PC-3 (cell line): ENCODE data around the gene TALDO1.

ENCODE experiments used
- EZH2 ChIP-seq: fragments of 300-600 bp; sonication (generic); IDR thresholded peaks from one replicate; pipeline ENCODE4 v1.6.1; 2017; ENCODE audit warnings: antibody characterized with exemption, mild to moderate bottlenecking, low read length; ENCODE audit not compliant: unreplicated experiment
- EZH2phosphoT487 ChIP-seq: fragments of 300-600 bp; sonication (generic); IDR thresholded peaks from 2 replicates; pipeline ENCODE4 v1.6.1; 2018; ENCODE audit warnings: mild to moderate bottlenecking, antibody characterized with exemption, low read length, borderline replicate concordance
- TF ChIP-seq, protein P1 (sequence below): fragments of 300-600 bp; sonication (generic); conservative IDR thresholded peaks from 2 replicates; pipeline ENCODE4 v1.5.1; 2017; ENCODE audit warnings: antibody characterized with exemption, low read depth, mild to moderate bottlenecking, low read length

GRCh38 chr11:748007-748359 is 719 bp downstream of the TALDO1 start:
- TF ChIP-seq, protein P1, sequence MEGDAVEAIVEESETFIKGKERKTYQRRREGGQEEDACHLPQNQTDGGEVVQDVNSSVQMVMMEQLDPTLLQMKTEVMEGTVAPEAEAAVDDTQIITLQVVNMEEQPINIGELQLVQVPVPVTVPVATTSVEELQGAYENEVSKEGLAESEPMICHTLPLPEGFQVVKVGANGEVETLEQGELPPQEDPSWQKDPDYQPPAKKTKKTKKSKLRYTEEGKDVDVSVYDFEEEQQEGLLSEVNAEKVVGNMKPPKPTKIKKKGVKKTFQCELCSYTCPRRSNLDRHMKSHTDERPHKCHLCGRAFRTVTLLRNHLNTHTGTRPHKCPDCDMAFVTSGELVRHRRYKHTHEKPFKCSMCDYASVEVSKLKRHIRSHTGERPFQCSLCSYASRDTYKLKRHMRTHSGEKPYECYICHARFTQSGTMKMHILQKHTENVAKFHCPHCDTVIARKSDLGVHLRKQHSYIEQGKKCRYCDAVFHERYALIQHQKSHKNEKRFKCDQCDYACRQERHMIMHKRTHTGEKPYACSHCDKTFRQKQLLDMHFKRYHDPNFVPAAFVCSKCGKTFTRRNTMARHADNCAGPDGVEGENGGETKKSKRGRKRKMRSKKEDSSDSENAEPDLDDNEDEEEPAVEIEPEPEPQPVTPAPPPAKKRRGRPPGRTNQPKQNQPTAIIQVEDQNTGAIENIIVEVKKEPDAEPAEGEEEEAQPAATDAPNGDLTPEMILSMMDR, result no peak
- TF ChIP-seq EZH2 (no peak), EZH2phosphoT487 (no peak)
